WERI-Rb-1 (cell line): ENCODE results near the gene FLT3LG.

Experiments used
- DNase-seq: peaks from one replicate; pipeline ENCODE4 v3.0.0-alpha.2; 2020
- H3K27ac ChIP-seq: fragments of 250-450 bp; sonication (Bioruptor Pico); 2 replicates; pipeline ENCODE4 v1.5.1; 2020; ENCODE audit warnings: mild to moderate bottlenecking, moderate library complexity
- H3K27me3 ChIP-seq: fragments of 250-450 bp; sonication (Bioruptor Pico); 2 replicates; pipeline ENCODE4 v1.5.1; 2021; ENCODE audit warnings: mild to moderate bottlenecking, low read depth, moderate library complexity; ENCODE audit not compliant: insufficient read depth, severe bottlenecking
- H3K36me3 ChIP-seq: fragments of 250-450 bp; sonication (Bioruptor Pico); 2 replicates; pipeline ENCODE4 v1.5.1; 2020; ENCODE audit warnings: mild to moderate bottlenecking, moderate library complexity
- H3K4me3 ChIP-seq: 2 replicates; pipeline ENCODE4 v1.5.1; 2011; ENCODE audit warnings: low read depth, mild to moderate bottlenecking, control low read depth, low read length
- H3K9me3 ChIP-seq: fragments of 250-450 bp; sonication (Bioruptor Pico); 2 replicates; pipeline ENCODE4 v1.5.1; 2021; ENCODE audit warnings: mild to moderate bottlenecking, moderate library complexity; ENCODE audit not compliant: severe bottlenecking
- CTCF ChIP-seq: IDR thresholded peaks from 2 replicates; pipeline ENCODE4 v1.5.1; 2011; ENCODE audit warnings: low read depth, mild to moderate bottlenecking, control low read depth, inconsistent platforms, low read length

The FLT3LG gene

DNA sequence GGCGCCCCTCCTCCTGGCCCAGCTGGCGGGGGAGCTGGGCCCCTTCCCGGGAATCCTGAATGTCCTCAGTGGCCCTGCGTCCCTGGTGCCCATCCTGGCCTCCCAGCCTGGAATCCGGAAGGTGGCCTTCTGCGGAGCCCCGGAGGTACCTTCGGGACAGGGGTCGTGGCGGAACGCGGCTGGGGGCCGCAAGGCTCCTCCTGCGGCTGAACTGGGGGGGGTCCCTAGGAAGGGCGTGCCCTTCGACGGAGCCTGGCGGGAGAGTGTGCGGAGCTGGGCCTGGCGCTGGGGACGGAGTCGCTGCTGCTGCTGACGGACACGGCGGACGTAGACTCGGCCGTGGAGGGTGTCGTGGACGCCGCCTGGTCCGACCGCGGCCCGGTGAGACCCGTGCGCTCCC, 12.4 kb upstream of the FLT3LG start:
- no peak overlapping the region for H3K27ac ChIP-seq
- no peaks in the 10 kb centered on the region for H3K9me3 ChIP-seq
- peaks cover 15% of the 10 kb centered on the region for H3K36me3 ChIP-seq
- TF ChIP-seq CTCF: no peak
- DNase-seq: no peak
- H3K27me3 ChIP-seq: no peaks in the 10 kb centered on the region
- no peak overlapping the region for H3K4me3 ChIP-seq

DNA sequence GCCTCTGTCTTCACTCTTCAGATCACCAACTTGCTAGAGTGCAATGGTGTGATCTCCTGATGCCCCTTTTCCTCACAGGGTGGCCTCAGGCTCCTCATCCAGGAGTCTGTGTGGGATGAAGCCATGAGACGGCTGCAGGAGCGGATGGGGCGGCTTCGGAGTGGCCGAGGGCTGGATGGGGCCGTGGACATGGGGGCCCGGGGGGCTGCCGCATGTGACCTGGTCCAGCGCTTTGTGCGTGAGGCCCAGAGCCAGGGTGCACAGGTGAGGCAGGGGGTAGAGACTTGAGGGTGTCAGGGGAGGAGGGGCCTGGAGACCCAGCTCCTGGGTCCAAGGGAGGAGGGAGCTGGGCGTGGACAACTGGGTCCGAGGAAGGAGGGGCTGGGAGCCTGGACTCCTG, 11.5 kb upstream of the FLT3LG start:
- Histone ChIP-seq H3K27me3 (no peaks in the 10 kb centered on the region), H3K9me3 (no peaks in the 10 kb centered on the region), H3K4me3 (no peak overlapping the region), H3K27ac (no peak overlapping the region), H3K36me3 (peaks cover 15% of the 10 kb centered on the region)
- no peak for DNase-seq
- no peak for TF ChIP-seq CTCF

DNA sequence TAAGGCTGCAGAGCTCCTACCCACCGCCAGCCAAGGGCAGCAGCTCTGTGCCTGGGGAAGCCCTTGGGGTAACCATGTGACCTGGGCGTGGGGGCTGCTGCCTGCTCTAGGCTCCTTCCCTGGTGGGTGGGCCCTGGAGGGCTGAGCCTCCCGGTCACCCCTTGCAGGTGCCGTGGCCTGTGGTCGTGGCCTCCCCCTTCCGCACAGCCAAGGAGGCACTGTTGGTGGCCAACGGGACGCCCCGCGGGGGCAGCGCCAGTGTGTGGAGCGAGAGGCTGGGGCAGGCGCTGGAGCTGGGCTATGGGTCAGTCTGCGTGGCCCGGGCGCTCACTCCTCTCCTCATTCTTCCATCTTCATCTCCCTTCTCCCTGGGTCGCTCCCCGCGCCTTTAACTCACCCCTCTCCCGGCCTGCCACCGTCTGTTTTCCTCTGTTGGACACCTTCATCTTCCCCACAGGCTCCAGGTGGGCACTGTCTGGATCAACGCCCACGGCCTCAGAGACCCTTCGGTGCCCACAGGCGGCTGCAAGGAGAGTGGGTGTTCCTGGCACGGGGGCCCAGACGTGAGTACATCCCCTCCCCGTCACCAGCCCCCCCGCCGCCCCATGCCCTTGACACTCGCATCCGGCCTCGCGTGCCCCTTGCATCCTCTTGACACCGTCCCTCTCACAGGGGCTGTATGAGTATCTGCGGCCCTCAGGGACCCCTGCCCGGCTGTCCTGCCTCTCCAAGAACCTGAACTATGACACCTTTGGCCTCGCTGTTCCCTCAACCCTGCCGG, 9.9 kb upstream of the FLT3LG start:
- H3K36me3 ChIP-seq: peaks cover 19% of the 10 kb centered on the region
- no peak for DNase-seq
- H3K4me3 ChIP-seq: no peak overlapping the region
- H3K9me3 ChIP-seq: no peaks in the 10 kb centered on the region
- TF ChIP-seq CTCF: no peak
- H3K27ac ChIP-seq: no peak overlapping the region
- H3K27me3 ChIP-seq: no peaks in the 10 kb centered on the region

- no peak overlapping the region for H3K27ac ChIP-seq
- no peak for DNase-seq
- no peak for TF ChIP-seq CTCF
- H3K4me3 ChIP-seq: no peak overlapping the region
- H3K9me3 ChIP-seq: no peaks in the 10 kb centered on the region
- peaks cover 17% of the 10 kb centered on the region for H3K36me3 ChIP-seq
- H3K27me3 ChIP-seq: no peaks in the 10 kb centered on the region
These were observed 8.6 kb upstream of the FLT3LG start for GRCh38 chr19:49465371-49465770.

GRCh38 chr19:49468199-49468598, 5.8 kb upstream of the FLT3LG start:
- Histone ChIP-seq H3K27ac (no peak overlapping the region), H3K4me3 (no peak overlapping the region), H3K36me3 (peaks cover 11% of the 10 kb centered on the region), H3K27me3 (no peaks in the 10 kb centered on the region), H3K9me3 (no peaks in the 10 kb centered on the region)
- DNase-seq: no peak
- TF ChIP-seq CTCF: no peak
